Neural crest cell (in vitro differentiated cells): ENCODE data around the gene FITM2. TPM values are rescaled to one million over a fixed set of nuclear protein-coding genes. Genes with fewer than 3 reads are reported as not detected.

Source experiments
- DNase-seq: peaks from one replicate; pipeline ENCODE4 v3.0.0; 2021; ENCODE audit warnings: low read depth, mixed read lengths, low spot score
- H3K27ac Mint-ChIP-seq: one replicate; pipeline ENCODE4 v1.8.0; 2021; ENCODE audit warnings: mild to moderate bottlenecking, mixed read lengths; ENCODE audit not compliant: unreplicated experiment
- H3K27me3 Mint-ChIP-seq: 2 replicates; pipeline ENCODE4 v1.8.0; 2021; ENCODE audit warnings: low read depth, mild to moderate bottlenecking, mixed read lengths
- H3K36me3 Mint-ChIP-seq: 2 replicates; pipeline ENCODE4 v1.8.0; 2021; ENCODE audit warnings: low read depth, mild to moderate bottlenecking, mixed read lengths
- H3K4me1 Mint-ChIP-seq: 2 replicates; pipeline ENCODE4 v1.8.0; 2021; ENCODE audit warnings: mixed read lengths
- H3K4me3 Mint-ChIP-seq: one replicate; pipeline ENCODE4 v1.8.0; 2021; ENCODE audit warnings: mild to moderate bottlenecking, mixed read lengths
- H3K9me3 Mint-ChIP-seq: 2 replicates; pipeline ENCODE4 v1.8.0; 2021; ENCODE audit warnings: mixed read lengths
- CTCF ChIP-seq: fragments of 200-600 bp; sonication (generic); conservative IDR thresholded peaks from 2 replicates; pipeline ENCODE4 v1.5.0; 2021; ENCODE audit warnings: antibody characterized with exemption, mild to moderate bottlenecking
- total RNA-seq: library from RNA; stranded (reverse); gene quantifications from 2 replicates; pipeline ENCODE4 v1.2.1, GENCODE V29; 2021

FITM2 gene
- total RNA-seq, 1 donor from 2014 or later, result 6.4 TPM

GRCh38 chr20:44356353-44356723, 45.3 kb upstream of the FITM2 start:
- H3K27me3 Mint-ChIP-seq, result no peaks in the 10 kb centered on the region
- no peak for TF ChIP-seq CTCF
- no peak for DNase-seq
- peaks cover 31% of the 10 kb centered on the region for H3K4me1 Mint-ChIP-seq
- H3K9me3 Mint-ChIP-seq, result peaks cover 3% of the 10 kb centered on the region
- H3K4me3 Mint-ChIP-seq, result no peak overlapping the region
- H3K36me3 Mint-ChIP-seq, result no peaks in the 10 kb centered on the region
- H3K27ac Mint-ChIP-seq, result no peak overlapping the region

- Mint-ChIP-seq H3K36me3 (no peaks in the 10 kb centered on the region), H3K9me3 (peaks cover 3% of the 10 kb centered on the region), H3K4me1 (peaks cover 34% of the 10 kb centered on the region), H3K27me3 (no peaks in the 10 kb centered on the region), H3K27ac (no peak within 1 kb of the TSS), H3K4me3 (no peak within 1 kb of the TSS)
- DNase-seq, result no peak
- no peak for TF ChIP-seq CTCF
Measured at GRCh38 chr20:44355498-44356352, 44.7 kb upstream of the FITM2 start, which contains the start of gene HNF4A. Gene HNF4A (plus strand): TSS chr20:44355699. CDS start chr20:44355805, 106 bp downstream.

GRCh38 chr20:44354979-44355497, 44.0 kb upstream of the FITM2 start:
- TF ChIP-seq CTCF, result no peak
- H3K4me1 Mint-ChIP-seq, result peaks cover 37% of the 10 kb centered on the region
- no peak for DNase-seq
- no peaks in the 10 kb centered on the region for H3K36me3 Mint-ChIP-seq
- H3K4me3 Mint-ChIP-seq, result no peak overlapping the region
- no peak overlapping the region for H3K27ac Mint-ChIP-seq
- H3K9me3 Mint-ChIP-seq, result peaks cover under 1% of the 10 kb centered on the region
- no peaks in the 10 kb centered on the region for H3K27me3 Mint-ChIP-seq

- no peaks in the 10 kb centered on the region for H3K27me3 Mint-ChIP-seq
- no peaks in the 10 kb centered on the region for H3K36me3 Mint-ChIP-seq
- peaks cover 18% of the 10 kb centered on the region for H3K4me1 Mint-ChIP-seq
Measured at GRCh38 chr20:44350567-44350966, 39.6 kb upstream of the FITM2 start.

GRCh38 chr20:44349349-44349748, 38.3 kb upstream of the FITM2 start:
- H3K27me3 Mint-ChIP-seq, result no peaks in the 10 kb centered on the region
- no peak overlapping the region for H3K27ac Mint-ChIP-seq
- H3K4me1 Mint-ChIP-seq, result peaks cover 18% of the 10 kb centered on the region
- DNase-seq, result no peak
- H3K9me3 Mint-ChIP-seq, result no peaks in the 10 kb centered on the region
- no peak for TF ChIP-seq CTCF
- H3K4me3 Mint-ChIP-seq, result no peak overlapping the region
- H3K36me3 Mint-ChIP-seq, result no peaks in the 10 kb centered on the region

More at GRCh38 chr20:44350567-44350966, 39.6 kb upstream of the FITM2 start:
- no peaks in the 10 kb centered on the region for H3K9me3 Mint-ChIP-seq
- no peak for DNase-seq
- H3K27ac Mint-ChIP-seq, result no peak overlapping the region
- no peak for TF ChIP-seq CTCF
- no peak overlapping the region for H3K4me3 Mint-ChIP-seq
